HEK293 (cell line): Measurements from ENCODE around the gene CACNA1D.

Source experiments
- ZBTB8A ChIP-seq: fragments of 450-650 bp; formaldehyde crosslinking; IDR thresholded peaks from 2 replicates; pipeline ENCODE4 v1.5.1; 2016; ENCODE audit warnings: missing biosample characterization, missing genetic modification characterization
- TF ChIP-seq, protein P1 (sequence below): fragments of 450-650 bp; formaldehyde crosslinking; IDR thresholded peaks from 2 replicates; pipeline ENCODE4 v1.5.1; 2016; ENCODE audit warnings: missing biosample characterization, missing genetic modification characterization
- TF ChIP-seq, protein P2 (sequence below): fragments of 450-650 bp; formaldehyde crosslinking; optimal IDR thresholded peaks from 2 replicates; pipeline ENCODE3; 2016; ENCODE audit warnings: missing biosample characterization, mild to moderate bottlenecking, missing genetic modification characterization
- TF ChIP-seq, protein P3 (sequence below): fragments of 450-650 bp; formaldehyde crosslinking; IDR thresholded peaks from 2 replicates; pipeline ENCODE4 v1.5.1; 2016; ENCODE audit warnings: missing biosample characterization, missing genetic modification characterization
- TF ChIP-seq, protein P4 (sequence below): sonication (generic); formaldehyde crosslinking; IDR thresholded peaks from 2 replicates; pipeline ENCODE4 v1.8.1; 2022; ENCODE audit warnings: mild to moderate bottlenecking, moderate library complexity, missing genetic modification reagents

DNA sequence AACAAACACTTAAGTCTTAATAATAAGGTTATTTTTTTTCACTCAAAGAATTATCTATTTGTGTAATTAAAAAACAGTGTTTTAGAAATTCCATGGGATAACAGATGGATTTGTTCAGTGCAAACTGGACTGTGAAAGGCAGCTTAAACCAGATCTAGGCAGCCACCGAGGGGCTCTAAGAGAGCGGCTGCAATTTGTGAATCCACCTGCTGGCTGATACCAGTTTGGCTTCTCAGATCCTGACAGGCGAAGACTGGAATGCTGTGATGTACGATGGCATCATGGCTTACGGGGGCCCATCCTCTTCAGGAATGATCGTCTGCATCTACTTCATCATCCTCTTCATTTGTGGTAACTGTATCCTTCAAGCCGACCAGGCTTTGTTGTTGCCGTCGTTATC is 232.2 kb downstream of the CACNA1D start:
- TF ChIP-seq ZBTB8A (tag by site-specific recombination) = no peak
- TF ChIP-seq, protein P1, sequence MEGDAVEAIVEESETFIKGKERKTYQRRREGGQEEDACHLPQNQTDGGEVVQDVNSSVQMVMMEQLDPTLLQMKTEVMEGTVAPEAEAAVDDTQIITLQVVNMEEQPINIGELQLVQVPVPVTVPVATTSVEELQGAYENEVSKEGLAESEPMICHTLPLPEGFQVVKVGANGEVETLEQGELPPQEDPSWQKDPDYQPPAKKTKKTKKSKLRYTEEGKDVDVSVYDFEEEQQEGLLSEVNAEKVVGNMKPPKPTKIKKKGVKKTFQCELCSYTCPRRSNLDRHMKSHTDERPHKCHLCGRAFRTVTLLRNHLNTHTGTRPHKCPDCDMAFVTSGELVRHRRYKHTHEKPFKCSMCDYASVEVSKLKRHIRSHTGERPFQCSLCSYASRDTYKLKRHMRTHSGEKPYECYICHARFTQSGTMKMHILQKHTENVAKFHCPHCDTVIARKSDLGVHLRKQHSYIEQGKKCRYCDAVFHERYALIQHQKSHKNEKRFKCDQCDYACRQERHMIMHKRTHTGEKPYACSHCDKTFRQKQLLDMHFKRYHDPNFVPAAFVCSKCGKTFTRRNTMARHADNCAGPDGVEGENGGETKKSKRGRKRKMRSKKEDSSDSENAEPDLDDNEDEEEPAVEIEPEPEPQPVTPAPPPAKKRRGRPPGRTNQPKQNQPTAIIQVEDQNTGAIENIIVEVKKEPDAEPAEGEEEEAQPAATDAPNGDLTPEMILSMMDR (tag by site-specific recombination) = no peak
- TF ChIP-seq, protein P2, sequence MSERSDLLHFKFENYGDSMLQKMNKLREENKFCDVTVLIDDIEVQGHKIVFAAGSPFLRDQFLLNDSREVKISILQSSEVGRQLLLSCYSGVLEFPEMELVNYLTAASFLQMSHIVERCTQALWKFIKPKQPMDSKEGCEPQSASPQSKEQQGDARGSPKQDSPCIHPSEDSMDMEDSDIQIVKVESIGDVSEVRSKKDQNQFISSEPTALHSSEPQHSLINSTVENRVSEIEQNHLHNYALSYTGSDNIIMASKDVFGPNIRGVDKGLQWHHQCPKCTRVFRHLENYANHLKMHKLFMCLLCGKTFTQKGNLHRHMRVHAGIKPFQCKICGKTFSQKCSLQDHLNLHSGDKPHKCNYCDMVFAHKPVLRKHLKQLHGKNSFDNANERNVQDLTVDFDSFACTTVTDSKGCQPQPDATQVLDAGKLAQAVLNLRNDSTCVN (tag by site-specific recombination) = no peak
- TF ChIP-seq, protein P3, sequence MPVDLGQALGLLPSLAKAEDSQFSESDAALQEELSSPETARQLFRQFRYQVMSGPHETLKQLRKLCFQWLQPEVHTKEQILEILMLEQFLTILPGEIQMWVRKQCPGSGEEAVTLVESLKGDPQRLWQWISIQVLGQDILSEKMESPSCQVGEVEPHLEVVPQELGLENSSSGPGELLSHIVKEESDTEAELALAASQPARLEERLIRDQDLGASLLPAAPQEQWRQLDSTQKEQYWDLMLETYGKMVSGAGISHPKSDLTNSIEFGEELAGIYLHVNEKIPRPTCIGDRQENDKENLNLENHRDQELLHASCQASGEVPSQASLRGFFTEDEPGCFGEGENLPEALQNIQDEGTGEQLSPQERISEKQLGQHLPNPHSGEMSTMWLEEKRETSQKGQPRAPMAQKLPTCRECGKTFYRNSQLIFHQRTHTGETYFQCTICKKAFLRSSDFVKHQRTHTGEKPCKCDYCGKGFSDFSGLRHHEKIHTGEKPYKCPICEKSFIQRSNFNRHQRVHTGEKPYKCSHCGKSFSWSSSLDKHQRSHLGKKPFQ = no peak
- TF ChIP-seq, protein P4, sequence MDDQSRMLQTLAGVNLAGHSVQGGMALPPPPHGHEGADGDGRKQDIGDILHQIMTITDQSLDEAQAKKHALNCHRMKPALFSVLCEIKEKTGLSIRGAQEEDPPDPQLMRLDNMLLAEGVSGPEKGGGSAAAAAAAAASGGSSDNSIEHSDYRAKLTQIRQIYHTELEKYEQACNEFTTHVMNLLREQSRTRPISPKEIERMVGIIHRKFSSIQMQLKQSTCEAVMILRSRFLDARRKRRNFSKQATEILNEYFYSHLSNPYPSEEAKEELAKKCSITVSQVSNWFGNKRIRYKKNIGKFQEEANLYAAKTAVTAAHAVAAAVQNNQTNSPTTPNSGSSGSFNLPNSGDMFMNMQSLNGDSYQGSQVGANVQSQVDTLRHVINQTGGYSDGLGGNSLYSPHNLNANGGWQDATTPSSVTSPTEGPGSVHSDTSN (CRISPR knock-in tag) = no peak
